Jurkat, Clone E6-1 (cell line): Measurements from ENCODE around the gene TWF1.

Source experiments
- DNase-seq: peaks from one replicate; pipeline ENCODE4 v3.0.0-alpha.2; 2011; ENCODE audit warnings: low read depth, low spot score
- H3K4me3 ChIP-seq: 2 replicates; pipeline ENCODE4 v1.5.1; 2011; ENCODE audit warnings: mild to moderate bottlenecking, low read length, control low read depth, moderate library complexity

The TWF1 gene

GRCh38 chr12:43750814-43751213, 55.3 kb downstream of the TWF1 start:
- H3K4me3 ChIP-seq: no peak overlapping the region
- DNase-seq: no peak

DNA sequence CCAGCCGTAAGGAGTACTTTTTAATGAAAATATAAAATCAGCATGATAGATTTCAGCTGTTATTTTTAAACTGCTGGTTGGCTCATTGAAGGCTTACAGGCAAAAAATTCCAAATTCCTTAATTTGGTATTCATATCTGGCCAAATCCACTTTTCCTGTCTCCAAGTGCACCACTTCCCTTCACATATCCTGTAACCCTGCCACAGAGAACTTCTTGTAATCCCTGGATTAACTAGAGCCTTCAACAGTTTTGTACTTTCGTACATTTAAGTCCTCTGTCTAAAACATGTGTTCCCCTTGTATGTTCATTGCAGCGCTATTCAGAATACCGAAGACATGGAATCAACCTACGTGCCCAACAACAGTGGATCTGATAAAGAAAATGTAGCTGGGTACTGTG, 57.1 kb downstream of the TWF1 start:
- DNase-seq: no peak
- no peak overlapping the region for H3K4me3 ChIP-seq

- H3K4me3 ChIP-seq: no peak overlapping the region
- no peak for DNase-seq
Observed at GRCh38 chr12:43744826-43745225, 61.3 kb downstream of the TWF1 start.
